Natural killer cell treated with Interleukin-12 subunit alpha and Interleukin-12 subunit beta and Interleukin-15 and Interleukin-18, amount 100 ng/mL, for 72 hours (primary cell): Measurements from ENCODE around the gene JAK1. TPM values are rescaled to one million over a fixed set of nuclear protein-coding genes. Genes with fewer than 3 reads are reported as not detected.
"Not testable (repeated sequence)": the region's sequence is repeated elsewhere in the genome, so short reads cannot be mapped to it uniquely, and the experiment has no call there.

ENCODE experiments used
- ATAC-seq, 2 donors: fragments of 150-1000 bp; cut with Tn5 transposase in 1 of 2; sonication (Bioruptor Pico), chemical (Tn5 transposase) in 1 of 2; 2 replicates each; pipeline ENCODE4 v1.10.0; 2021
- DNase-seq: peaks from one replicate; pipeline ENCODE4 v3.0.0; 2022; ENCODE audit warnings: low spot score
- H3K27ac Mint-ChIP-seq, 2 donors: 1 replicate in 1 of 2; 2 replicates in 1 of 2; pipeline ENCODE4 v1.8.0; 2022; ENCODE audit warnings: mixed read lengths in 2 of 2, mild to moderate bottlenecking in 1 of 2, moderate library complexity in 1 of 2
- H3K27me3 Mint-ChIP-seq, 2 donors: 1 replicate in 1 of 2; 2 replicates in 1 of 2; pipeline ENCODE4 v1.8.0; 2022; ENCODE audit warnings: mixed read lengths in 2 of 2
- H3K36me3 Mint-ChIP-seq: one replicate; pipeline ENCODE4 v1.8.0; 2022; ENCODE audit warnings: mixed read lengths
- H3K4me1 Mint-ChIP-seq, 2 donors: 1 replicate in 1 of 2; 2 replicates in 1 of 2; pipeline ENCODE4 v1.8.0; 2022; ENCODE audit warnings: low read depth in 2 of 2, mixed read lengths in 2 of 2, mild to moderate bottlenecking in 1 of 2
- H3K4me3 Mint-ChIP-seq: one replicate; pipeline ENCODE4 v1.8.0; 2022; ENCODE audit warnings: mixed read lengths
- H3K9me3 Mint-ChIP-seq: 2 replicates; pipeline ENCODE4 v1.8.0; 2022; ENCODE audit warnings: mixed read lengths
- total RNA-seq, 2 donors: library from RNA; stranded (reverse); gene quantifications; one replicate each; pipeline ENCODE4 v1.2.3, GENCODE V29; 2022

The JAK1 gene
- total RNA-seq, 2 donors from 2014 or later, result 132 to 198 TPM

DNA sequence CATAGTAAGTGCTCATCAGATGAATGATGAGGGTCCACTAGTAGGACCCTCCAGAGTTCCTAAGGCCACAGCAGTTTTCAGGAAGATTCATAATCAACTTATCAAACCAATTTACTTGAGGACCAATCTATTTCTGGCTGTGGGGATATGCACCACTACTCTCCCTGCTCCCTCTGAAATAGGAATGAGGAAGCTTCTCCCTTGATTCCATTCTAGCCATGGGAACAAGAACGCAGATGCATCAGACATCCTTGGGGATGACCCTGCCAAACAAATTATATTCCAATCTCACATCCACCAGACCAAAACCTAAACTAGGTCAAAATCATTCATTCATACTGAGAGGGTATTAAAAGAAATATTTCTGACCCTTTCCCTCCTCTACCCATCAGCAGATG is 31.5 kb downstream of the JAK1 start:
- Mint-ChIP-seq H3K4me3 (peak overlapping the region; percentile 23), H3K4me1 (peaks cover 76 to 79% of the 10 kb centered on the region in 2 donors), H3K27me3 (no peaks in the 10 kb centered on the region), H3K9me3 (no peaks in the 10 kb centered on the region), H3K27ac (peak overlapping the region; percentile 42 to 75), H3K36me3 (peaks cover 4% of the 10 kb centered on the region)
- no peak for DNase-seq
- ATAC-seq, result no peak

DNA sequence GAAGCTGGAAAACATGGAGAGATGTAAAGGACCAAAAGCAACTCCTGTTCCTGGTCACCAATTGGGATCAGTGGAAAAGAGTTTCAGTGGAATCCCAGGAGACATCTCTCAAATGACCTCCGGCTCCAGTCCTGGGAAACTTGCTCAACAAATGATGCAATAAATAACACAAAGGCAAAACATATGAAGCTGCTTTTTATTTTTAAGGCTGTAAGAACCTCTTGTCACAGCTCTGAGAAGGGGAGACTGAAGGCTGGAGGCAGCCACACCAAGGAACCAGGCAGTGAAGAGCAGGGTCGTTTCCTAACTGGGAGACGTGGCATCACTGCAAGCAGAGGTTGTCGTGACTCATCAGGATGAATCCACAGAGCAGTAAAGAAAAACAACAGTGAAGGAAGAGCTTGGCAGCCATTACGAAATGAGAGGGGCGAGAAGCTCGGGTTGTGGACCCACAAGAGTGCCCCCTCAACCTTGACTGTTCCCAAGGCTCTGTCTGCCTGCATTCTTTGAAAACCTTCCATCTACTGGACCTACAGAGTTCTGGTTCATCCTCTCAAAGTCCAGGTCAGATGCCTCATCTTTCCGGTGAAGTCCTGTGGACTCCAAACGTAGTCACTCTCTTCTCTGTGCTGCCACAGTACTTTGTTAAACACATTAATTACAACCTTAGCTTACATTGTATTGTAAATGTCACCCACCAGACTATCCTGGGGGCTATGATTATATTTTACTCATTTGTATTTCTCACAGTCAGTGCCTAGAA is 32.1 kb downstream of the JAK1 start:
- Mint-ChIP-seq H3K4me1 (peaks cover 76 to 81% of the 10 kb centered on the region in 2 donors), H3K4me3 (peak overlapping the region; percentile 50)
- ATAC-seq, result peak in 1 of 2 donors; percentile 60

GRCh38 chr1:64933296-64934070 is 32.9 kb downstream of the JAK1 start:
- Mint-ChIP-seq H3K27ac (peak overlapping the region; percentile 42 to 75), H3K27me3 (no peaks in the 10 kb centered on the region), H3K4me1 (peaks cover 76 to 80% of the 10 kb centered on the region in 2 donors), H3K9me3 (no peaks in the 10 kb centered on the region), H3K4me3 (peak overlapping the region; percentile 50), H3K36me3 (peaks cover 8% of the 10 kb centered on the region)
- DNase-seq, result no peak
- peak; percentile 36 to 62 for ATAC-seq

More for the DNA sequence above, 32.1 kb downstream of the JAK1 start:
- no peaks in the 10 kb centered on the region for H3K27me3 Mint-ChIP-seq
- H3K9me3 Mint-ChIP-seq, result no peaks in the 10 kb centered on the region
- no peak for DNase-seq
- peaks cover 8% of the 10 kb centered on the region for H3K36me3 Mint-ChIP-seq
- H3K27ac Mint-ChIP-seq, result peak overlapping the region; percentile 42 to 75

DNA sequence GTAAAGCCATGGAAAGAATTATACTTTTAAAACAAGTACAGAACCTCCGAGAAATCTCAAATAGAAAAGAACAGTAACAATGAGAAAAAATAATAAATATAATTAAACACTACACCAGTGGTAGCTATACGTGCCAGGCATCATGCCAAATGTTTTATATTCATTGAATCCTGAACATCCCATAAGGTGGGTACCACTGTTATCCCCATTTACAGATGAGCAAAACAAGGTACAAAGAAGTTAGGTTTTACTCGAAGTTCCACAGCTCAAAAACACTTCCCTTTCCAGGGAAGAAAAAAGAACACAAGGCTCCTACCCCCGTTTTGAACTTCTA is 33.4 kb downstream of the JAK1 start:
- ATAC-seq, result no peak
- Mint-ChIP-seq H3K27me3 (no peaks in the 10 kb centered on the region), H3K36me3 (peaks cover 8% of the 10 kb centered on the region), H3K4me3 (peak overlapping the region; percentile 50), H3K4me1 (peaks cover 78 to 82% of the 10 kb centered on the region in 2 donors), H3K27ac (peak overlapping the region; percentile 42 to 75), H3K9me3 (no peaks in the 10 kb centered on the region)
- no peak for DNase-seq

DNA sequence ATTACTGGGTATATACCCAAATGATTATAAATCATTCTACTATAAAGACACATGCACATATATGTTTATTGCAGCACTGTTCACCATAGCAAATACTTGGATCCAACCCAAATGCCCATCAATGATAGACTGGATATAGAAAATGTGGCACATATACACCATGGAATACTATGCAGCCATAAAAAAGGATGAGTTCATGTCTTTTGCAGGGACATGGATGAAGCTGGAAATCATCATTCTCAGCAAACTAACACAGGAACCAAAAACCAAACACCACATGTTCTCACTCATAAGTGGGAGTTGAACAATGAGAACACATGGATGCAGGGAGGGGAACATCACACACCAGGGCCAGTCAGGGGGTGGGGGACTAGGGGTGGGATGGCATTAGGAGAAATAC is 35.7 kb downstream of the JAK1 start:
- Mint-ChIP-seq H3K36me3 (peaks cover 12% of the 10 kb centered on the region), H3K27ac (peak overlapping the region in 1 of 2 donors; percentile 13), H3K4me1 (peaks cover 87 to 90% of the 10 kb centered on the region in 2 donors)
- not testable (repeated sequence) for H3K9me3 Mint-ChIP-seq, H3K4me3 Mint-ChIP-seq, ATAC-seq, DNase-seq, H3K27me3 Mint-ChIP-seq

- no peak for DNase-seq
- Mint-ChIP-seq H3K27me3 (no peaks in the 10 kb centered on the region), H3K9me3 (peaks cover 3% of the 10 kb centered on the region), H3K36me3 (peaks cover 12% of the 10 kb centered on the region), H3K4me3 (no peak overlapping the region), H3K27ac (peak overlapping the region; percentile 13 to 52), H3K4me1 (peaks cover 85 to 89% of the 10 kb centered on the region in 2 donors)
- ATAC-seq, result no peak
These were observed 37.1 kb downstream of the JAK1 start for GRCh38 chr1:64929221-64929620.

GRCh38 chr1:64928325-64928724 is 38.0 kb downstream of the JAK1 start:
- DNase-seq, result no peak
- H3K4me3 Mint-ChIP-seq, result peak overlapping the region; percentile 47
- peak overlapping the region; percentile 48 to 77 for H3K27ac Mint-ChIP-seq
- peaks cover 3% of the 10 kb centered on the region for H3K9me3 Mint-ChIP-seq
- no peak for ATAC-seq
- peaks cover 80 to 89% of the 10 kb centered on the region in 2 donors for H3K4me1 Mint-ChIP-seq
- H3K27me3 Mint-ChIP-seq, result no peaks in the 10 kb centered on the region
- H3K36me3 Mint-ChIP-seq, result peaks cover 12% of the 10 kb centered on the region

DNA sequence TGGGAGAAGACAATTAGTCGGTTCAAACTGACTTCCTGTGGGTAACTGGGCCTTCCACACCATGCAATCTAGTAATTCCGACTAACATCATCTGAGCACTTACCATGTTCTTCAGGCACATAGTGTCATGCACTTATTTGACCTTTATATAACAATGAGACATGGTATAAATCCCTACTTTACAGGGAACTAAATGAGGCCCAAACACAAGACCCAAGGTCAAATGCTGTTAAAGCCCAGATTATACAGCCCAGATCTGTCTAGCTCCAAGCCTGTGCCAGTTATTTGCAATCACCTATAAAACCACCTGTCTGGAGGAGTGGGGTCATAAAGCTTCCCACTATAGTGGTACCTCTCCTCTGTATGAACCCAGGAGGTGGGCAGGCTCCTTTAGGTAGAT is 40.8 kb downstream of the JAK1 start:
- no peak for DNase-seq
- no peak for ATAC-seq
- peak overlapping the region; percentile 51 for H3K4me3 Mint-ChIP-seq
- H3K27me3 Mint-ChIP-seq, result no peaks in the 10 kb centered on the region
- peak overlapping the region; percentile 69 to 79 for H3K27ac Mint-ChIP-seq
- peaks cover 90 to 98% of the 10 kb centered on the region in 2 donors for H3K4me1 Mint-ChIP-seq
- H3K36me3 Mint-ChIP-seq, result peaks cover 12% of the 10 kb centered on the region
- peaks cover 3% of the 10 kb centered on the region for H3K9me3 Mint-ChIP-seq

DNA sequence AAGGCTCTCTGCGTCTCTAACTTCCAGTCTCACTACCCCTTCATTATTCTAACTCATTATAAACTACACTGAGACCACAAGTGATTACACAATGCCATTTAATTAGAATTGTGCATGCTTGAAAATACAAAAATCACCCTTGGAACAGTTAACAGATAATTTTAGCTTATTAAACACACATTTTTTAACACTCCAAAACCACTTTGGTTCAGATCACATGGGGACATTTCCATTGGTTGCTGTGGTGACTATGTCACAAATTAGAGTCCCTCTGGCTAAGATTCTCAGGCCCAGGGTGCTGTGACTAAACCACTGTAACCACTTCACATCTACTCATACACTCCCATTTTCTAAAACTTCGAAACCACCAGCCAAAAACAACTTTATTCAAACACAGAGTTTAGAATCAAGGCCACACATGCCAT is 43.0 kb downstream of the JAK1 start:
- peak overlapping the region; percentile 77 for H3K4me3 Mint-ChIP-seq
- no peaks in the 10 kb centered on the region for H3K27me3 Mint-ChIP-seq
- DNase-seq, result peak; percentile 73
- H3K36me3 Mint-ChIP-seq, result peaks cover 4% of the 10 kb centered on the region
- H3K27ac Mint-ChIP-seq, result peak overlapping the region; percentile 69 to 79
- peak; percentile 84 to 94 for ATAC-seq
- peaks cover 87 to 94% of the 10 kb centered on the region in 2 donors for H3K4me1 Mint-ChIP-seq
- peaks cover 3% of the 10 kb centered on the region for H3K9me3 Mint-ChIP-seq

- DNase-seq (no peak), ATAC-seq (peak; percentile 45 to 65)
- Mint-ChIP-seq H3K27ac (peak overlapping the region; percentile 69 to 79), H3K36me3 (peaks cover 2% of the 10 kb centered on the region), H3K4me1 (peaks cover 85 to 94% of the 10 kb centered on the region in 2 donors), H3K9me3 (peaks cover 3% of the 10 kb centered on the region), H3K27me3 (no peaks in the 10 kb centered on the region), H3K4me3 (peak overlapping the region; percentile 77)
These were observed 44.0 kb downstream of the JAK1 start for GRCh38 chr1:64922336-64922735.

- Mint-ChIP-seq H3K4me3 (peak overlapping the region; percentile 77), H3K36me3 (no peaks in the 10 kb centered on the region)
These were observed 44.6 kb downstream of the JAK1 start for GRCh38 chr1:64921771-64922170.

DNA sequence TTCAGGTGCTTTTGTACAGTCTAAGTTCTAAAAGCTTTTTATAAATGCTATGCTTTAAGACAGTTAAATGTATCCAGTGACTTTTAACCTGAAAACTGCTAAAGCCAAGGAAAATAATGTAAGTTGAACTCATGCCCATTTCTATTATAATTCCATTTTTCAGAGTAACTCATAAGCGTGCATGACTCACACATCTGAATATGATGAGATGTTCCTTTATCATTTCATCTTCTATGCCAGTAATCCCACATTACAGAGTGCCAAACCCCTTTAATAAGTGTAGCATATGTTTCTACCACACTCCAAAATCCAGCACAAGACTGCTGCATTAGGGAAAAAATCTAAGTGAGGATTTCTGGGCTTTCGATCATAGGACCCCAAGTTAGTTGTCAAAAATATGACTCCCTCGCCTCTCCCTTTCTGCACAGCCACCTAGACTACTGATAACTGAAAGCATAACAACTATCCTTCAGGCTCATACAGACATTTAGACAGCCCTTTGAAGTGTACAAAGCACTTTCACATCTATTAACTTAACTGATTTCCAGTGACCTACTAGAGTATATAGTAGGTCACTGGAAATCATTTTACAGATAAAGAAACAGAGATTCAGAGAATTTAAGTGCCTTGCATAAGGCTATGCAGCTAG is 45.3 kb downstream of the JAK1 start:
- Mint-ChIP-seq H3K9me3 (no peaks in the 10 kb centered on the region), H3K4me1 (peaks cover 82 to 94% of the 10 kb centered on the region in 2 donors), H3K27me3 (no peaks in the 10 kb centered on the region), H3K36me3 (no peaks in the 10 kb centered on the region), H3K27ac (peak overlapping the region; percentile 69 to 79), H3K4me3 (peak overlapping the region; percentile 77)
- no peak for DNase-seq
- no peak for ATAC-seq

More at GRCh38 chr1:64921771-64922170, 44.6 kb downstream of the JAK1 start:
- no peaks in the 10 kb centered on the region for H3K27me3 Mint-ChIP-seq
- H3K27ac Mint-ChIP-seq, result peak overlapping the region; percentile 69 to 79
- ATAC-seq, result peak in 1 of 2 donors; percentile 9
- no peak for DNase-seq
- peaks cover 3% of the 10 kb centered on the region for H3K9me3 Mint-ChIP-seq
- H3K4me1 Mint-ChIP-seq, result peaks cover 85 to 94% of the 10 kb centered on the region in 2 donors

DNA sequence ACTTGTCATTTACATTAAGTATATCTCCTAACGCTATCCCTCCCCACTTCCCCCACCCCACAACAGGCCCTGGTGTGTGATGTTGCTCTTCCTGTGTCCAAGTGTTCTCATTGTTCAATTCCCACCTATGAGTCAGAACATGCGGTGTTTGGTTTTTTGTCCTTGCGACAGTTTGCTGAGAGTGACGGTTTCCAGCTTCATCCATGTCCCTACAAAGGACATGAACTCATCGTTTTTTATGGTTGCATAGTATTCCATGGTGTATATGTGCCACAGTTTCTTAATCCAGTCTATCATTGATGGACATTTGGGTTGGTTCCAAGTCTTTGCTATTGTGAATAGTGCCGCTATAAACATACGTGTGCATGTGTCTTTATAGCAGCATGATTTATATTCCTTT is 47.2 kb downstream of the JAK1 start:
- DNase-seq, H3K36me3 Mint-ChIP-seq, ATAC-seq, H3K27me3 Mint-ChIP-seq, H3K9me3 Mint-ChIP-seq: not testable (repeated sequence)
- H3K4me1 Mint-ChIP-seq, result peaks cover 81 to 93% of the 10 kb centered on the region in 2 donors
- peak overlapping the region; percentile 45 for H3K4me3 Mint-ChIP-seq
- H3K27ac Mint-ChIP-seq, result peak overlapping the region in 1 of 2 donors; percentile 90
